ENCODE data around the gene SERPINI1.

GRCh38 chr3:167700046-167700445 lies 35.5 kb upstream of the SERPINI1 start:
- TF ChIP-seq CTCF (IDR thresholded peaks at IDR 0.05), result no peak
- TF ChIP-seq POLR2A (IDR thresholded peaks at IDR 0.05), result no peak
